ENCODE results near the gene GPX4. TPM values are rescaled to one million over a fixed set of nuclear protein-coding genes. Genes with fewer than 3 reads are reported as not detected.

GPX4 gene
- total RNA-seq, 4 donors from 2014 or later, result 338 to 386 (median 375) TPM

DNA sequence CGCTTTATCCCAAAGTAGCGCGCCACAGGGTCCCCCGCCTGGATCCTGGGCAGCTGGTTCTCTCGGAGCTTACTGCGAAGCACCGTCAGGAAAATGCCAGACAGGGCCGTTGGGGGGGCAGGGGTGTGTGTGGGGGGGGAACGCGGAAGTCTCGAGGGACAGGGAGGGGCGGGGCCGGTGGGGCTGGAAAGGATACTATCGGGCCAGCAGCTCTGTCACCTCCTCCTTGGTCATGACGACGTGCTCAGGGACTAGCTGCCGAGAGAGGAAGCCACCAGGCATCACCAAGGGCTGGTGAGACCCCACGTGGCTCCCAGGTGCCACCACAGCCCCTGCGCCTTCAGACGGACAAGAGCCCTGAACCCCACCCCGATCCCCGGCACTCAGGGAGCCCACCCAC, 13.9 kb upstream of the GPX4 start:
- no peak for TF ChIP-seq POLR2AphosphoS5 (IDR thresholded peaks at IDR 0.05)
- TF ChIP-seq EP300 (IDR thresholded peaks at IDR 0.05), result no peak
- TF ChIP-seq, protein P1, sequence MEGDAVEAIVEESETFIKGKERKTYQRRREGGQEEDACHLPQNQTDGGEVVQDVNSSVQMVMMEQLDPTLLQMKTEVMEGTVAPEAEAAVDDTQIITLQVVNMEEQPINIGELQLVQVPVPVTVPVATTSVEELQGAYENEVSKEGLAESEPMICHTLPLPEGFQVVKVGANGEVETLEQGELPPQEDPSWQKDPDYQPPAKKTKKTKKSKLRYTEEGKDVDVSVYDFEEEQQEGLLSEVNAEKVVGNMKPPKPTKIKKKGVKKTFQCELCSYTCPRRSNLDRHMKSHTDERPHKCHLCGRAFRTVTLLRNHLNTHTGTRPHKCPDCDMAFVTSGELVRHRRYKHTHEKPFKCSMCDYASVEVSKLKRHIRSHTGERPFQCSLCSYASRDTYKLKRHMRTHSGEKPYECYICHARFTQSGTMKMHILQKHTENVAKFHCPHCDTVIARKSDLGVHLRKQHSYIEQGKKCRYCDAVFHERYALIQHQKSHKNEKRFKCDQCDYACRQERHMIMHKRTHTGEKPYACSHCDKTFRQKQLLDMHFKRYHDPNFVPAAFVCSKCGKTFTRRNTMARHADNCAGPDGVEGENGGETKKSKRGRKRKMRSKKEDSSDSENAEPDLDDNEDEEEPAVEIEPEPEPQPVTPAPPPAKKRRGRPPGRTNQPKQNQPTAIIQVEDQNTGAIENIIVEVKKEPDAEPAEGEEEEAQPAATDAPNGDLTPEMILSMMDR (IDR thresholded peaks at IDR 0.05), result no peak
- TF ChIP-seq POLR2A (IDR thresholded peaks at IDR 0.05; ENCODE audit: low read depth), result no peak
- peaks cover 12 to 51% (median 42%) of the 10 kb centered on the region in 4 donors for H3K4me1 ChIP-seq
- H3K36me3 ChIP-seq, result peaks cover 13 to 83% (median 72%) of the 10 kb centered on the region in 4 donors
- H3K9me3 ChIP-seq, result no peaks in the 10 kb centered on the region
- H3K4me3 ChIP-seq, result no peak overlapping the region
- H3K27ac ChIP-seq (replicated peaks in 1 of 4), result no peak overlapping the region
- DNase-seq (ENCODE audit: extremely low spot score), result no peak
- intact Hi-C loops (cut with DNase I), result loop anchor here (5.0 kb wide), 1 partner anchor 48 kb away; the partner anchor contains the start of gene ABCA7
- H3K27me3 ChIP-seq, result no peaks in the 10 kb centered on the region
- WGBS, result 72% methylated on average over 19 of the region's 22 CpGs

DNA sequence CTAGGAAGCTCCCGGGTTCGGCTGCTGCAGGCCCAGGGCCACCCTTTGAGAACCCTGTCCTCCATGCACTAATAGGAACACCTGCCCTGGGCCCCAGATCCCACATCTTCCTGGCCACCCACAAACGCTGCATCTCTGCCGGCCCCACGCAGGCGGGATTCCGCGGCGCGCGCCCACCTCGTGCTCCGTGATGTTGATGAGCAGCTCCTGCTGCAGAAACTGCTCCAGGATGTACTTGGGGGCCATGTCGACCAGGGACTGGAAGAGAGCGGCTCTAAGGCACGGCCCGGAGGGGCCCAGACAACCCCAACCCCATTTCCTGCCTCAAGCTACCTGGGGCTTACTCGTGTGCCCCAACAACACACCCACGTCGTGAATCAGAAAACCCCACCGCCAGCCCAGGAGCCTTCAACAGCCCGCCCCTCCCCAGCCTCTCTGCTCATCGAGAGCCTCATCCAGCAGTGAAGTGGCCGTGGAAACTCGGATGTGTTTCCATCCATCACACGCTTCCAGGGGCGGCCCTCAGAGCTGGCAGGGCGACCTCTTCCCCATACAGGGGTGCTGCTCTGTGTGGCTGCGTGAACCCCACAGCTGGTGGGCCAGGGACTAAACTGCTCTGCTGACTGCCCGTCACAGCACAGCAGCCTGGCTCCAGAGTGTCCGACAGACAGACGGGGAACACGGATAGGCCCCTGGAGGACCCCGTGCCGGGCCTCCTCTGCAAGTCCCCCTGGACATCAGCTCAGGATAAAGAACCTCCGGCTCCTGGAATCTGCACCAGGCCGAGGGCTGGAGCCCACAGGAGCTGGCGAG, 12.9 kb upstream of the GPX4 start:
- no peak for TF ChIP-seq EP300 (IDR thresholded peaks at IDR 0.05)
- no peak for TF ChIP-seq POLR2A (IDR thresholded peaks at IDR 0.05; ENCODE audit: low read depth)
- TF ChIP-seq POLR2AphosphoS5 (IDR thresholded peaks at IDR 0.05), result no peak
- TF ChIP-seq, protein P1 (IDR thresholded peaks at IDR 0.05), result no peak
- H3K36me3 ChIP-seq, result peaks cover 13 to 80% (median 71%) of the 10 kb centered on the region in 4 donors
- WGBS, result 87% methylated on average over 35 of the region's 38 CpGs
- intact Hi-C loops (cut with DNase I), result loop anchor here (5.0 kb wide), 1 partner anchor 49 kb away; the partner anchor contains the start of gene ABCA7
- no peak for DNase-seq (ENCODE audit: extremely low spot score)
- H3K4me1 ChIP-seq, result peaks cover 17 to 57% (median 48%) of the 10 kb centered on the region in 4 donors
- no peaks in the 10 kb centered on the region for H3K9me3 ChIP-seq
- H3K27me3 ChIP-seq, result no peaks in the 10 kb centered on the region
- no peak overlapping the region for H3K4me3 ChIP-seq
- no peak overlapping the region for H3K27ac ChIP-seq (replicated peaks in 1 of 4)

DNA sequence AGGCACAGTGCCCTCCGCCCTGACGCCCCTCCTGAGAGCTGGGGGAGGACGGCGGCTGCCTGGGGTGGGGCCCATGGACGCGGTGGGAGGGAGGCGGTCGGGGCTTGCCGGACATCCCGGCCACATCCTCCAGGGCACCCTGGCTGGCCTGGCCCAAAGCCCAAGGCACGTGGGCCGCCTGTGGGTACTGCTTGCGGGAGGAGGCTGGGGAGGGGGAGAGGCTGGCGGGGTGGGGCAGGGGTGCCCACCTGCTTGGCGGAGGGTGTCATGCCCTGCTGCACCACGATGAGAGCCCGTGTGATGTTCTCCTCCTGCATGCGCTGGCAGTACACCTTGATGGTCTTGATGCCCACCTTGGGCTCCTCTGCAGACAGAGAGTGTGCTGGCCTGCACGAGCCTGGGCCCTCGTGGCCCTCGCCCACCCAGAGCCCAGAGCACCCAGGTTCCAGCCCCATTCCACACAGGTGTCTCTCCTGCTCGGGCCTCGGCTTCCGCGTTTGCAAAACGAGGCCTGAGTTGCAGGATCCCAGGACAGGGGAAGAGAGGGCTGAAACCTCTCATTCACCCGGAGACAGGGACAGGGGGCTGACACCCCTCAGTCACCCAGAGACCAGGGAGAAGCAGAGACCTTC, 12.1 kb upstream of the GPX4 start:
- Histone ChIP-seq H3K27ac (replicated peaks in 1 of 4) (no peak overlapping the region), H3K4me3 (no peak overlapping the region), H3K9me3 (no peaks in the 10 kb centered on the region), H3K4me1 (peaks cover 17 to 59% (median 49%) of the 10 kb centered on the region in 4 donors), H3K27me3 (no peaks in the 10 kb centered on the region), H3K36me3 (peaks cover 13 to 72% (median 63%) of the 10 kb centered on the region in 4 donors)
- TF ChIP-seq, protein P1 (IDR thresholded peaks at IDR 0.05), result no peak
- TF ChIP-seq EP300 (IDR thresholded peaks at IDR 0.05), result no peak
- no peak for TF ChIP-seq POLR2A (IDR thresholded peaks at IDR 0.05; ENCODE audit: low read depth)
- TF ChIP-seq POLR2AphosphoS5 (IDR thresholded peaks at IDR 0.05), result no peak
- no peak for DNase-seq (ENCODE audit: extremely low spot score)
- WGBS, result 88% methylated on average over 13 of the region's 27 CpGs
- intact Hi-C loops (cut with DNase I), result loop anchor here (5.0 kb wide), 1 partner anchor 49 kb away; the partner anchor contains the start of gene ABCA7

DNA sequence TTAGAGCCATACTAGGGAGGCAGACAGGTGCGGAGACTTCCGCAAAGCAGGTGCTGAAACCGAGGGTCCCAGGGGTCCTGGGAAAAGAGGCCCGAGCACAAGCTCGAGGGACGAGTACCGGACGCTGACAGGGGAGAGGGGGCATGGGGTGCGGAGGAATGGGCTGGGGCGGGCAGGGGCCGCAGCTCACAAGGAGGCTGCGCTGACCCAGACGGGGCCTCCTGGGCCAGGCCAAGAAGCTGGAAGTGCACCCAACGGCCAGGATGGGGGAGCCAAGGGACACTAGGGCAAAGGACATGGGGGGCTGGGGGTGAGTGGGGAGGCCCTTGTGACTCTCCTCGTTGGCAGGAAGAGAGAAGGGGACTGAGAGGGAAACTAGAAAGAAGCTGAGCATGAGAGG, 10.5 kb upstream of the GPX4 start:
- Histone ChIP-seq H3K9me3 (no peaks in the 10 kb centered on the region), H3K27ac (replicated peaks in 1 of 4) (no peak overlapping the region), H3K4me1 (peaks cover 17 to 51% (median 38%) of the 10 kb centered on the region in 4 donors), H3K4me3 (peak overlapping the region in 1 of 4 donors; percentile 81), H3K27me3 (no peaks in the 10 kb centered on the region), H3K36me3 (peaks cover 13 to 56% (median 52%) of the 10 kb centered on the region in 4 donors)
- DNase-seq (ENCODE audit: extremely low spot score), result no peak
- intact Hi-C loops (cut with DNase I), result loop anchor here (5.0 kb wide), 1 partner anchor 51 kb away; the partner anchor contains the start of gene ABCA7
- TF ChIP-seq POLR2A (IDR thresholded peaks at IDR 0.05; ENCODE audit: low read depth) (no peak), EP300 (IDR thresholded peaks at IDR 0.05) (no peak)
- WGBS, result 88% methylated on average over 15 of the region's 15 CpGs
